ENCODE results near the gene DAAM1. TPM values are rescaled to one million over a fixed set of nuclear protein-coding genes. Genes with fewer than 3 reads are reported as not detected.

Gene DAAM1
- total RNA-seq, 2 experiments from 2014 or later: 30.1 to 72.8 TPM

GRCh38 chr14:59204305-59204704 is 15.8 kb downstream of the DAAM1 start:
- peaks cover 89% of the 10 kb centered on the region for H3K79me2 ChIP-seq (ENCODE audit: insufficient read depth, low read depth, low read length)
- intact Hi-C loops (cut with micrococcal nuclease; ENCODE audit: unreplicated experiment): no loop called here
- H3K27ac ChIP-seq (ENCODE audit: low read depth, low read length, poor library complexity, severe bottlenecking): no peak overlapping the region
- H3K4me1 ChIP-seq (ENCODE audit: insufficient read depth, low read length, poor library complexity, severe bottlenecking): peaks cover 13% of the 10 kb centered on the region
- H3K9me2 ChIP-seq (ENCODE audit: insufficient read depth, low read length): no peaks in the 10 kb centered on the region
- H3K9me3 ChIP-seq (ENCODE audit: low read length): no peaks in the 10 kb centered on the region
- H3K4me3 ChIP-seq (ENCODE audit: low read depth, low read length, poor library complexity, severe bottlenecking): no peak overlapping the region
- BruUV-seq (replicated peaks): no TSS peak
- ChIA-PET CTCF (ENCODE audit: unreplicated experiment) (no interaction called here), POLR2A (interaction anchor here (1.2 to 5.4 kb wide), 5 partner anchors 9 to 293 kb away, joined by 4 to 36 read pairs (median 5); partner anchors contain the start of gene DAAM1)
- peaks cover 28% of the 10 kb centered on the region for H3K36me3 ChIP-seq (ENCODE audit: insufficient read depth, low read length)
- no peak overlapping the region for H2AFZ ChIP-seq (ENCODE audit: low read length)
- H3K4me2 ChIP-seq (ENCODE audit: low read length): no peak overlapping the region
- DNase-seq (ENCODE audit: low spot score): no peak
- TF ChIP-seq EZH2phosphoT487 (IDR thresholded peaks at IDR 0.05; ENCODE audit: borderline replicate concordance, low read depth, low read length) (no peak), CTCF (conservative IDR thresholded peaks at IDR 0.05; ENCODE audit: low read length) (no peak)
- no peaks in the 10 kb centered on the region for H4K20me1 ChIP-seq (ENCODE audit: insufficient read depth, low read length)

- no TSS peak for BruUV-seq (replicated peaks)
- POLR2A ChIA-PET: interaction anchor here (0.7 to 1.3 kb wide), 2 partner anchors 11 to 134 kb away, joined by 3 to 4 read pairs; no protein-coding TSS in a partner anchor
- peaks cover 26% of the 10 kb centered on the region for H3K36me3 ChIP-seq (ENCODE audit: insufficient read depth, low read length)
- no peaks in the 10 kb centered on the region for H3K9me2 ChIP-seq (ENCODE audit: insufficient read depth, low read length)
- H3K4me3 ChIP-seq (ENCODE audit: low read depth, low read length, poor library complexity, severe bottlenecking): no peak overlapping the region
- H3K27ac ChIP-seq (ENCODE audit: low read depth, low read length, poor library complexity, severe bottlenecking): no peak overlapping the region
- intact Hi-C loops (cut with micrococcal nuclease; ENCODE audit: unreplicated experiment): no loop called here
- no peak overlapping the region for H3K4me2 ChIP-seq (ENCODE audit: low read length)
- H2AFZ ChIP-seq (ENCODE audit: low read length): no peak overlapping the region
- peaks cover 33% of the 10 kb centered on the region for H3K4me1 ChIP-seq (ENCODE audit: insufficient read depth, low read length, poor library complexity, severe bottlenecking)
- H3K9me3 ChIP-seq (ENCODE audit: low read length): no peaks in the 10 kb centered on the region
- peaks cover 6% of the 10 kb centered on the region; the same call in 1 of the 2 replicates for H4K20me1 ChIP-seq (ENCODE audit: insufficient read depth, low read length)
- no peak for TF ChIP-seq CTCF (conservative IDR thresholded peaks at IDR 0.05; ENCODE audit: low read length)
- no peak for TF ChIP-seq EZH2phosphoT487 (IDR thresholded peaks at IDR 0.05; ENCODE audit: borderline replicate concordance, low read depth, low read length)
- peaks cover 93% of the 10 kb centered on the region for H3K79me2 ChIP-seq (ENCODE audit: insufficient read depth, low read depth, low read length)
- CTCF ChIA-PET (ENCODE audit: unreplicated experiment): no interaction called here
- DNase-seq (ENCODE audit: low spot score): no peak
Measured at GRCh38 chr14:59206892-59207291, 18.4 kb downstream of the DAAM1 start.

- no peaks in the 10 kb centered on the region for H3K9me3 ChIP-seq (ENCODE audit: low read length)
- H3K4me3 ChIP-seq (ENCODE audit: low read depth, low read length, poor library complexity, severe bottlenecking): no peak overlapping the region
- H3K4me2 ChIP-seq (ENCODE audit: low read length): no peak overlapping the region
- H3K79me2 ChIP-seq (ENCODE audit: insufficient read depth, low read depth, low read length): peaks cover 93% of the 10 kb centered on the region
- intact Hi-C loops (cut with micrococcal nuclease; ENCODE audit: unreplicated experiment): no loop called here
- H3K27ac ChIP-seq (ENCODE audit: low read depth, low read length, poor library complexity, severe bottlenecking): no peak overlapping the region
- no peak for DNase-seq (ENCODE audit: low spot score)
- no peak for TF ChIP-seq CTCF (conservative IDR thresholded peaks at IDR 0.05; ENCODE audit: low read length)
- TF ChIP-seq EZH2phosphoT487 (IDR thresholded peaks at IDR 0.05; ENCODE audit: borderline replicate concordance, low read depth, low read length): no peak
- ChIA-PET POLR2A (interaction anchor here (0.6 to 1.3 kb wide), 2 partner anchors 12 to 14 kb away, joined by 3 to 4 read pairs; no protein-coding TSS in a partner anchor), CTCF (ENCODE audit: unreplicated experiment) (no interaction called here)
- peaks cover 6% of the 10 kb centered on the region; the same call in 1 of the 2 replicates for H4K20me1 ChIP-seq (ENCODE audit: insufficient read depth, low read length)
- H3K36me3 ChIP-seq (ENCODE audit: insufficient read depth, low read length): peaks cover 24% of the 10 kb centered on the region
- BruUV-seq (replicated peaks): no TSS peak
- H3K9me2 ChIP-seq (ENCODE audit: insufficient read depth, low read length): no peaks in the 10 kb centered on the region
- H2AFZ ChIP-seq (ENCODE audit: low read length): no peak overlapping the region
- H3K4me1 ChIP-seq (ENCODE audit: insufficient read depth, low read length, poor library complexity, severe bottlenecking): peaks cover 35% of the 10 kb centered on the region
Measured at GRCh38 chr14:59207506-59207933, 19.1 kb downstream of the DAAM1 start.

Data from OCI-LY7 (cell line).